Tongue (tissue), 2 donors: ENCODE data around the gene SH3RF3. TPM values are rescaled to one million over a fixed set of nuclear protein-coding genes. Genes with fewer than 3 reads are reported as not detected.
"Not testable (repeated sequence)": the region's sequence is repeated elsewhere in the genome, so short reads cannot be mapped to it uniquely, and the experiment has no call there.

Experiments
- DNase-seq: peaks from one replicate; pipeline ENCODE4 v3.0.0-alpha.2; 2015
- total RNA-seq: library from RNA; depleted of rRNA; stranded (reverse); fragments of >200 nt; gene quantifications from one replicate; pipeline ENCODE4 v1.2.3, GENCODE V29; 2014

SH3RF3 gene
- total RNA-seq, 1 donor from 2014 or later = 10.1 TPM

DNA sequence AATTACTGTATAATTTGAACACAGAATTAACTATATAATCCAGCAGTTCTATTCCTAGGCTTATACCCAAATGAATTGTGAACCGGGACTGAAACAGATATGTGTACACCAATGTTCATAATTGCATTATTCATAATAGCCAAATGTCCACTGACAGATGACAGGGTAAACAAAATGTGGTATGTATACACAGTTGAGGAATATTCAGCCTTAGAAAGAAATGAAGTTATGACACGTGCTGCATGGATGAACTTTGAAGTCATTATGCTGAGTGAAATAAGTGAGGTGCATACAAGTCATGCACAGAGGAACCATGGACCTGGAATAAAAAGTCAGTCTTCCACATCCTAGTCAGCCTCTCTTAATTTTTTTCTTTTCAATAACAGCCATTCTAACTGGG lies 91.9 kb downstream of the SH3RF3 start:
- no peak for DNase-seq

DNA sequence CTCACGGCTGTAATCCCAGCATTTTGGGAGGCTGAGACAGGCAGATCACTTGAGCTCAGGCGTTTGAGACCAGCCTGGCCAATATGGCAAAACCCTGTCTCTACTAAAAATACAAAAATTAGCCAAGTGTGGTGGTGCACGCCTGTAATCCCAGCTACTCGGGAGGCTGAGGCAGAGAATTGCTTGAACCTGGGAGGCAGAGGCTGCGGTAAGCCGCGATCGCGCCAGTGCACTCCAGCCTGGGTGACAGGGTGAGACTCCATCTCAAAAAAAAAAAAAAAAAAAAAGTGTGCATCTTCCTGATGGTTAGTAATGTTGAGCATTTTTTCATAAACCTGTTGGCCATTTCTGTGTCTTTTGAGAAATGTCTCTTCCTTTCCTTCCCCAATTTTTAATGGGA lies 92.3 kb downstream of the SH3RF3 start:
- not testable (repeated sequence) for DNase-seq

DNA sequence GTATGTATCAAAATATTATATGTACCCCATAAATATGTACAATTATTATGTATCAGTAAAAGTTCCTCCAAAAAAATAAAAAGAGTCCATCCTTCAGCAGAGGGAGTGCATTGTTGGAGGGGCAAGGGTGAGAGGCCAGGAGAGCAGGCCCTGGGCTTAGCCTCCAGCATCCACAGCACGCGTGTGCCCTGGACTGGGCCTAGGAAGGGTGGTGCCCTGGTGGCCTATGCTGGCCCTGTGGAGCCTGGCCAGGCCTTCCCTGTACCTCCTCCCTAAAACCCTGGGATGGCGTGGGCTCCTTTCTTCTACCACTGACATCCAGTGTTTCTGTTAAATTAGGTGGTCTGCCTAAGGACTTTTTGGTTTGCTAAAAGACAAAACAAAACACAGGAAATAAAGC lies 93.4 kb downstream of the SH3RF3 start:
- DNase-seq = no peak

DNA sequence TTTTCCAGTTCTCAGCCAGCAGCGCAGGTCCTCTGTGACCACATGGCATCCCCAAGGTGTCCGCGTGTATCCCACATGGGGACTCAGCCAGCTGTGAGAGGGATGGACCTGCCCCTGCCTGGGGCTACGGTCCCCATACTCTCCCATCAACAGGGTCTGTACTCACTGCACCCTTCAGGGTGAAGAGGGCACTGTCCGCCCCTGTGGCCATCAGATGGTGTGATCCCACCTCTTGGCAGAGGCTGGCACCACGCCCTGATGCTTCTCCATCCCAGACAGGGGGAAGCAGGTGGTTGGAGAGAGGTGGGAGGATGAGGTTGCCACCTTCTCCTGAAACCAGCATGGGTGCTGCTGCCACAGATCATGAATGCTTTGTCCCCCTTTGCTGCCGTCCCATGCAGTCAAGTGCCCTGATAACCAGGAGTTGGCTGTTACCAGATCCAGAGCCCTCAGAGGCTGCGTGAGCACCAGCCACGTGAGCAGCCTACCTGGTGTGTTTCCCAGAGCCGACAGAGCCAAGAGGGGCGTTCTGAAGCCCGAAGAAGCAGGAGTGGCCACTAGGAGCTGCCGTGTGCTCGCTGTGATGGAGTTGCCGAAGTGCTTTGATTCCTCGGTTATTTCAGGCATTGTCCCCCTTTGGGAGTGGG lies 93.9 kb downstream of the SH3RF3 start:
- no peak for DNase-seq

DNA sequence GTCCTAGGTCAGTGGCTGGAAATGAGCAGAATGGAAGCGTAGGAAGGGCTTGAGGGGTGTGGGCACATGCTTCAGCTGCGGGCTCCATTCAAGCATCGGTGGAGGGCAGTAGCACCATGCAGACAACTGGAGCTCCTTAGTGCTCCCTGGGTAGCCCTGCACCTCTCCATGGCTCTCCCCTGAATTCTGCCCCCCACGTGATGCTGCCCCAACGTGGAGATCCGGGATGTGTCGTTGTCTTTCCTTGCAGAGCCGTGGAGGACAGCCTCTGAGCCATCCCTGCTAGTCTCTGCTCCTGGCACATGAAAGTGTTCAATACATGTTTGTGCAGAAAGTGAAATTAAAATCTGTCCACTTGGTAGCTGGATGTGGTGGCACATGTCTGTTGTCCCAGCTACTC lies 94.5 kb downstream of the SH3RF3 start:
- no peak for DNase-seq

DNA sequence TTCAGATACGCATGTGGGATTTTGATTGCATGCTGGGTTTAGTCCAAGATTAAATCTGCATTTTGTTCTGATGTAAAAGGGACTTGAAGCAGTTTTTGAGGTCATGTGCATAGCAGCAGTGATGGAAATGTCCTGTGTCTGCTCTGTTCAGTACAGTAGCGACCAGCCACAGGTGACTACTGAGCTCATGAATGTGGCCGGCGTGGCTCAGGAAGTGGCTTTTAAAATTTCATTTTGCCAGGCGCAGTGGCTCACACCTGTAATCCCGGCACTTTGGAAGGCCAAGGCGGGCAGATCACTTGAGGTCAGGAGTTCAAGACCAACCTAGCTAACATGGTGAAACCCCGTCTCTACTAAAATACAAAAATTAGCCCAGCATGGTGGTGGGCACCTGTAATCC lies 95.3 kb downstream of the SH3RF3 start:
- not testable (repeated sequence) for DNase-seq

DNA sequence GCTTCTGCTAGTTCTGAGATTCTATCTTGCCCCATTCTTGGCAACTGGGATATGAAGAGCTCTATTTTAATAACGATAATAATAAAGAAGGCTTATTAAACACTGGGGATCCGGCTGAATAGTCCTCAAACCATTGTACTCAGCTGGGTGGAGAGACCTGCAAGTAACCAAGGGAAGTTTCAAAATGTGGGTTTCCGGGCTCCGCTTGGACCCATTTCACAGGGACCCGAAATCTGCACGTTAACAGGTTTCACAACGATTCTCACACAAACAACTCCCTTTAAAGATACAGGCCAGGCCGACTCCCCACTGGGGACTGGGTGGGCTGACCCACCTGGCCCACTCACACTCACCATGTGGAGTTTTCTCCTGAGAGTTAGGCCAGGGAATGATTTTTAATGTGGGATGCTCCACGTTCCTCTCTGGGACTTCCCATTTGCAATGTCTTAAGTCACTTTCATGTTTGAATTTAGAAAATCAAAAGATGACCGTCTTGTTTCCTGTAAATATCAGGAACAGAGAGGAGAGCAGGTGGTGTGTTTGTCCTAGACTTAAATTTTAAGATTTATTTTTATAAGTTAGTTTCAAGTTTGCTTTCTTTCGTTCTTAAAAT lies 96.3 kb downstream of the SH3RF3 start:
- no peak for DNase-seq

DNA sequence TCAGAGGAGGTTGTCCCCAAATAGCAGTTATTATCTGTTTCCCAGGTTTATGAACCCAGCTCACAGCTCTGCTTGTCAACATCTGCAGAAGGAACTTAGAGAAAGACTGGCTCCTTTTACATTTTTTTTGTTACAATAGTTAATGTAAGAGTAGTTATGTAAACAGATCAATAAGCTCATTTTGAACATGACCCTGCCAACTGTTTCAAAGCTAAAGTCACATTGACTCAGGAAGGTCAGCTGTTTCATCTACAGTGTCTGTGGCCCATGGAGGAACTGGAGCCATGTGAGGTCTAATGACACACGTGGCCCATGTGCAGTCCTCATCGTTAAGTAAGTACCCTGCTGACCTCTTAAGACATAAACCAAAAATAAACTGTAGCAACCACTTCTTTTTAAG lies 97.1 kb downstream of the SH3RF3 start:
- DNase-seq = no peak

DNA sequence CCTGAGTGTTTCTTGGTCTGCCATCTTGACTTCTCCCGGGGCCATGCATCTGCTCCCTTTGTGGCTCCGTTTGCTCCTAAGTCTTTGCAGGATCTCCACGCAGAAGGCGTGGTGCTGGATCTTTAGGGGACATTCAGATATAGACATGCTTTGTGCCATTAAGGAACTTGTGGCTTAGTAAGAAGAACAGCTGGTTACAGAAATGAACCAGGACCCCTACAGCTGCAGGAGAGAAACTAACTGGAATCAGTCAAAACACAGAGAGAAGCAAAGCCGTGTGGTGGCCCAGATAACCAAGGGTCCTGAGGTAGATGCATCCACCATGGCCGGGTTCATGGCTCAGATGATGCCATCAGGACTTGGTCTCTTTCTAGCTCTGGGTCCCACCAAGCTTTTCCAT lies 97.6 kb downstream of the SH3RF3 start:
- DNase-seq = no peak

DNA sequence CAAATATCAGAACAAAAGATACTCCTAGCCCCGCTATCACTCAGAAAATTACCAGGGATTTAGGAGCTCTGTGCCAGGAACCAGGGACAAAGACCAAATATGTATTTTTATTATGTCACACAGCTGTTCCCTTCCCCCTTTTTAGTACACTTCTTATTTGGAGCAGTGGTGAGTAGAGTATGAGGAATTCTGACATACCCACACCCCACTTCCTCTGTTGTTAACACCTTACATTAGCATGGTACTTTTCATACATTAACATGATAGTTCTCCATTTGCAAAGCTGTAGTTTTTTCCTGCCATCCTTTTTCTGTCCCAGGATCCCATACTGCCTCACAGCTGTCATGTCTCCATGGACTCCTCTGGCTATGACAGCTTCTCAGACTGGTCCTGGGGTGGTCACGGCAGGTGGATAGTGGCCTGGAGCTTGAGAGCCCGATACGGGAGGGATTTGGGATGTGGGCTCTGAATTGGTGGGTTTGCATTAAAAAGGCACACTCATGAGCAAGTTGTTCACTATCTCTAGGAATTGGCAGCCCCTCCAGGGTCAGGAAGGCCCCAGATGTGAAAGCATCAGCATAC lies 100.2 kb downstream of the SH3RF3 start:
- DNase-seq = no peak

DNA sequence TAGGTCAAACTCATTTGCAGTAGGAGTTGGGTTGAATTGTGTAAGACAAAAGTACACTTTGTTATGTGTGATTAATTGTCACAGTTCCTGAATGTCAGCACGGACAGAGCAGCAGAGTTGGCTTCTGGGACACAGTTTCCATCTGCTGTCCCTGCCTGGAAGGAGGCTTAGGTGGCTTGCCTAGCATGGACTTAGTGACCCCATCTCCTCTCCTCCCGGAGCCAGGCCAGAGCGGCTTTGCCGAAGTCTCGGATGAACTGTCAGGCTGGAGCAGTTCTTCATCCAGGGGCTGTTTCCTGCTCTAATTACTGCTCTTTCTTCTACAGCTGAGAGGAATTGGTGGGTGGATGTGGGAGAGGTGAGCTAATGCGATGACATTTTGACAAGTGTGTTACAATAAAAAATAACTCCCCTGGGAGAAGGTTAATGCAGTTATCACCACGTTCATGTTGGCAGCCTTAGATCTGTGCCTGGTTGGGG lies 102.0 kb downstream of the SH3RF3 start:
- DNase-seq = no peak

DNA sequence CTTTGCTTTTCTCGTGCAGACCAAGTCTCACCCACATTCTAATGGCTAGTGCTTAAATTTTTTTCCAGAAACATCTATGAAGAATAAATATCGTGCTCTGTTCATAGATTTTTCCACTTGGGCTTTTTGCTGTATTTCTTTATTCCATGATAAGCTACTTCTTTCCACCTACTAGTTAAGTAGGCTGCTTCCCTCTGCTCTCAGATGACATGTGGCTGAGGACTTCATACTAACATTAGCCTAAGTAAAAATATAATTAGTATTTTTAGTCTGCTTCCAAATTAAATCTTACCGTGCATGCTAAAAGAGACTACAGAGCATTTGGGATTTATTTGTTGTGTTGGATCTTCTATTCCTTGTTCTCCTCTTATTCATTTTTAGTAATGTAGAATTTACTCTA lies 102.4 kb downstream of the SH3RF3 start:
- DNase-seq = no peak

DNA sequence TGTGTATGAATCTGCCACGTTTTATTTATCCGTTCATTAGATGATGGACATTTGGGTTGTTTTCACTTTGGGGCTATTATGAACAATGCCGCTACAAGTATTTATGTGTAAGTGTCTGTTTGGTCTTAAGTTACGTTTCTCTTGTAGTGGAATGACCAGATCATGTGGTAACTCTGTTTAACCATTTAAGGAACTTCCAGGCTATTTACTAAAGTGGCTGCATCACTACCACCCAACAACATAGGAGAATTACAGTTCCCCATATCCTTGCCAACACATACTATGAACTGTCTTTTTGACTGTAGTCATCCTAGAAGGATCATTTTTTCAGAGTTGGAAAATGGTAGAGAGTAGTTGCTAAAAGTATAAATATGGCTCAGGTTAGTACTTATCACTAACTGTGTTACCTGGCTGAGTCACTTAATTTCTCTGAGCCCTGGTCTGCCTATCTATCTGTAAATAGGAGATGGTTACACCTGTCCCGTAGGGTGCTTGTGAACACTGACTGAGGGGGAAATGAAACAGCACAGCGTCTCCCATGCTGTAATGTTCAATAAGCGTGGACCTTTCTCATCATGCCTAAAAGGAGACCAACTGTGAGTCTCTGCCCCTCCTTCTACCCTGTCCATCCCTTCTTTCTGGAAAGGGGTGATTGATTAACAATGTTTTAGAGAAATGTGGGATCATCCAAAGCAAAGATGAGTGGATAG lies 103.1 kb downstream of the SH3RF3 start:
- DNase-seq = no peak

DNA sequence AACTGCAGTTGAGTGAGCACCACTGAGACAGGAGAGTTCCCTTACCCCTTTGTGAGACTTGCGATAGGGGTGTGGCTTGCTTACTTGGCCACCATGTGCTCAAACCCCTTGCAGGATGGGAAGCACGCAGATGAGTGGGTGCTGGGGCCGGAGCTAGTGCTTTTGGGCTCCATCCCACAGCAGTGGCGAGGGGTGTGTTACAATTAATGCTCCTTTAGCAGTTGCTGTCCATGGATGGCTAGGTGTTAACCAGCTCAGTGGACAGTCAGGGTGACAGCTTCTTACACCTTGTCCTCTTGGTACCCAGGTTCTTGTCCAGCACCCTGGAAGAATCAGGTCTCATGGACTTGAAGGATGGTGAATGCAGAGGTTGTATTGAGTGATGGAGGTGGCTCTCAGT lies 103.9 kb downstream of the SH3RF3 start:
- DNase-seq = no peak

DNA sequence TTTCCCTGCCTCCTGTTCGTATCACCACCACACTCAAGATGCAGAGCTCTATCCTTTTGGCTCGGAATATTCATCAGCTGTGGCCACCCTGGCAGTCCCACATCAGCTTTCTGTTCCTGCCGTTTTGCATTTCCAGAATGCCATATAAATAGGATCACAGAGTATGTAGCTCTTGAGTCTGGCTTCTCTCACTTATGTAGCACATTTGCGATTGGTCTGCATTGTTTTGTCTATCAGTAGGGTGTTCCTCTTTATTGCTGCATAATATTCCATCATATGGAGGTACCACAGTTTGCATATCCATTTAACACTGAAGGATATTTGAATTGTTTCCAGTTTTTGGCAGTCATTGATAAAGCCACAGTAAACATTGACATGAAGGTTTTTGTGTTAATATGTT lies 104.6 kb downstream of the SH3RF3 start:
- no peak for DNase-seq

DNA sequence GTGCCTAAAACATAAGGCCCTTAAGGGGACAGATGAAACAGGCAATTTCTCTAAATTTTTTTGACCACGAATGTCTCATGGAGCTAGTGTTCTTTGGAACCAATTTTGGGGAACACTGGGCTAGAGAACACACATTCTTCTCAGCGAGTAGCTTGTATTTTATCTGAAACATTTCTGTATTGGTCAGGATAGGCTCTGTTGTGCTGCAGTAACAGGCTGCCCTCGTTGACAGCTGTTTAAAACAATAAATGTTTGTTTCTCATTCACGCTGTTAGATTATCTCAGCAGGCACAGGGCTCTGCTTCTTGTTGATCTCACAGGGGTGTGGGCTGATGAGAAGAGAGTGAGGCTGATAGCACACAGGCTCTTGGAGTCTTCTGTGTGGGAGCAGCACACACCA lies 105.3 kb downstream of the SH3RF3 start:
- DNase-seq = no peak

DNA sequence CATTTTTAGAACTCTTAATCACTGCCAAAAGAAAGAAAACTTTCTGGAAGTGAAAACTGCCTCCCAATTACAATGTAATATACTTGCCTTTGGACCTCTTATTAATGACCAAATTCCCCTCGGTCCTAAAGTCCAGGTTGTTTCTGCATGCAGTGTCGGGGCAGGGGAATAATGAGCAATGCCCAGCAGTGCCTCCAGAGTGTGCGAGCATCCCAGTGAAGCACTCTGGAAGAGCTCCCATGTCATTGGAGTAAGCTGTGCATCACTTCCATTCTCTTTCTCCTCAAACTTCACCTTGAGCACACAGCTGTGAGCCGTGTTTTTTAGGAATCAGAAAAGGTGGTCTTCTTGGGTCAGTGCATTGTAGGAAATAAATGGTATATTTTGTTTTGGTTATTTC lies 107.1 kb downstream of the SH3RF3 start:
- no peak for DNase-seq

DNA sequence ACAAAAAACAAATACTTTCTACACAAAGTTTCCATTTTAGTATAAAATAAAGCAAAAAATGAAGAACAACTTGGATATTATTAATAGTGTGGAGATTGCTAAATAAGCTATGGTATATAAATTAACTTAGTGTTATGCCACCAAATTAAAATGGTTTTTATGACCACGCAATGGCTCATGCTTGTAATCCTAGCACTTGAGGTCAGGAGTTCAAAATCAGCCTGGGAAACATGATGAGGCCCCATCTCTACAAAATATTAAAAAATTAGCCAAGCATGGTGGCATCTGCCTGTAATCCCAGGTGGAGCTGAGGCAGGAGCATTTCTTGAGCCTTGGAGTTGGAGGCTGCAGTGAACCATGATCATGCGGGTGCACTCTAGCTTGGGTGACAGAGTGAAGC lies 108.8 kb downstream of the SH3RF3 start:
- no peak for DNase-seq

DNA sequence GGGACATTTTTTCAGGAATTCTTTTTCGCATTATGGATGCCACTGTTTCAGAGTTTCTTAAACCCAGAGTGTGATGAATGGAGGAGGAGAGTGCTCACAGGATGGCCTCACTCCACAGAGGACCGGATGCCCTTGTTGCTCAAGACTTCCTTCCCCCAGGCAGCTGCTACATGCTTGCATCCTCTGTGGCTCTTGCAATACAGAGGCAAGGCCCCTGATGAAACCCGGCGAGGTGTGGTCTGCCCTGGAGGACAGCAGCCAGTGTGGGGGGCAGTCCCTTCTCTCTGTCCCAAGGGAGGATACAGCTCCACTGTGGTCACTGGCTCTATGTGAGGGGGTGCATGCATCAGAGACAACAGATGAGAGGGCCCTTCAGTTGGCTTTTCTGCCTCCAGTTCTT lies 109.6 kb downstream of the SH3RF3 start:
- DNase-seq = no peak

DNA sequence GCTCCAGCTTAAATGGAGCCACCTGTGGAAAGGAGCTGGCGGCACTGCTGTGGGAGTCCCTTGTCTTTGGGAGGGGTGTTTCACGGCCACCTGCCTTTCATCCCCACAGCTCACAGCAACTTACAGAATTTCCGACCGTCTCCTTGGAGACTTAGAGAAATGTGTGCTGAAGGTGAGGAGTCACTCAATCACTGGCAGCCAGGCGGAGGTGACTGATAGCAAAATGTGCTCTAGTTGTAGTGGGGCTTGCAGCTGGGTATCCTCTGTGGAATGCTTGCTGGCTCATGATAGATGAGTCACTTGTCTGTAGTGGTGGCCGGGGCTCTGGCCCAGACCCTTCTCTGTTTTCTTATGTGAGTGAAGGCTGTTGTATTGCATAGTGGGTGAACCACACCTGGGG lies 110.7 kb downstream of the SH3RF3 start:
- no peak for DNase-seq

DNA sequence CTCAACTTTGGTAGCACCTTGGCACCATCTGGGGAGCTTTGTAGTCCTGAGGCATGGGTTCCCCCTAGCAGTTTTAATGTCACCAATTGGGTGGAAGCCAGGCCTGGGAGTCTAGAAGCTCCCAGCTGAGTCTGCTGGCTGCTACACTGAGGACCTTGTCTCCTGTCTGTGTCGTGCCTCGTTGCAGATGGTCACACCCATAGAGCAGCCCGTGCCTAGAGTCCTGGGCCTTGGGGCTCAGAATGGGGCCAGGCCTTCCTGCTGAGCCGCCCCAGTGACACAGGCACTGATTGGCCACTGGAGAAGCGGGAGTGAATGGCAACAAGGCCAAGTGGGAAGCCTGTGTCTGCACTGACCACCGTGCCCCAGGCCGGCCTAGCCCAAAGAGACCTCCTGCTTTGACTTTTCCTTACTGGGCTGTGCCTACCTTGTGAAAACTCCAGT lies 113.2 kb downstream of the SH3RF3 start:
- no peak for DNase-seq

DNA sequence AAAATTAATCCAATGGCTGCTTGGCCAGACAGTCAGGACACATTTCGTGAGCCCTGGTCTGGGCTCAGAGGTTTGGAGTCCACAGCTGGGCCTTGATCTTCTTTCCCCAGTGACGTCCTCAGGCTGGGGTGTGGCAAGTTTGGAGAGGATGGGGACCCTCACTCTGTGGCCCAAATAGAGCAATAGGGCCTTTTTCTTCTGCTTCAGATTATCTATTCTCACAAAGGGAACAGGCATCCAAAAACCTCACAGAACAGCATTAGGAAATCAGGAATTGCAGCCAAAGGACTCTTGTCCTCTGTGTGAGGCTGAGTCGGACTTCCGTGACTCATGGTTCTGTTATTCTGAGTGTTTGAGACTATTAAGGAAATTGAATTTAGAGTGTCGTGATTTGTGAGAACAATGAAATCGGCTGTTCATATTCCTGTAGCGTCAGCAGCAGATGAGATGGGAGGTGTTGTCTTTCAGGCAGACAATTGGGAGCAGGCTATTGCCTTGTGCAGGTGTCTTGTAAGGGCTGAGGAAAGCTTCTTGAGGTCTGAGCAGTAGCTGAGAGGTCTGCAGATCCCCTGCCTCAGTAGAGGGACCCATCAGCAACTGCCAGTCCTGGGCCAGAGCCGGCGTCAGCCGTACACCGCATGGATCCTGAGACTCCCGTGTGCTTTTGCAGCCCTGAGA lies 113.8 kb downstream of the SH3RF3 start:
- DNase-seq = no peak
